K562 (cell line): ENCODE results near the gene PLEKHA6.

ENCODE experiments used
- EZH2 ChIP-seq: IDR thresholded peaks from 2 replicates; pipeline ENCODE4 v1.6.1; 2012; ENCODE audit warnings: low read depth, mild to moderate bottlenecking, inconsistent platforms, low read length, borderline replicate concordance
- FOXJ3 ChIP-seq: sonication (generic); formaldehyde crosslinking; IDR thresholded peaks from 2 replicates; pipeline ENCODE4 v1.4.0; 2020; ENCODE audit warnings: mild to moderate bottlenecking, missing genetic modification reagents
- MCM7 ChIP-seq, 2 experiments: fragments of 450-650 bp; IDR thresholded peaks; 2 replicates each; pipeline ENCODE4 v1.6.1; 2016 to 2018
- POLR2AphosphoS2 ChIP-seq: IDR thresholded peaks from 2 replicates; pipeline ENCODE4 v1.6.1; 2012; ENCODE audit warnings: low read length, improper control_type of control experiment
- POLR2AphosphoS5 ChIP-seq: IDR thresholded peaks from 2 replicates; pipeline ENCODE4 v1.6.1; 2011; ENCODE audit warnings: mild to moderate bottlenecking, low read depth, low read length, moderate library complexity; ENCODE audit not compliant: control insufficient read depth, insufficient read depth
- SNRNP70 ChIP-seq: fragments of 200-400 bp; formaldehyde crosslinking; optimal IDR thresholded peaks from 2 replicates; pipeline ENCODE3; 2017; ENCODE audit warnings: low read depth, low read length
- XRCC4 ChIP-seq: IDR thresholded peaks from one replicate; pipeline ENCODE4 v1.6.1; 2011; ENCODE audit not compliant: insufficient read depth, insufficient read length; ENCODE audit errors: extremely low read depth
- TF ChIP-seq, protein P1 (sequence below): sonication (generic); formaldehyde crosslinking; IDR thresholded peaks from 2 replicates; pipeline ENCODE4 v1.8.0; 2022; ENCODE audit warnings: mild to moderate bottlenecking, low read depth, missing genetic modification reagents

DNA sequence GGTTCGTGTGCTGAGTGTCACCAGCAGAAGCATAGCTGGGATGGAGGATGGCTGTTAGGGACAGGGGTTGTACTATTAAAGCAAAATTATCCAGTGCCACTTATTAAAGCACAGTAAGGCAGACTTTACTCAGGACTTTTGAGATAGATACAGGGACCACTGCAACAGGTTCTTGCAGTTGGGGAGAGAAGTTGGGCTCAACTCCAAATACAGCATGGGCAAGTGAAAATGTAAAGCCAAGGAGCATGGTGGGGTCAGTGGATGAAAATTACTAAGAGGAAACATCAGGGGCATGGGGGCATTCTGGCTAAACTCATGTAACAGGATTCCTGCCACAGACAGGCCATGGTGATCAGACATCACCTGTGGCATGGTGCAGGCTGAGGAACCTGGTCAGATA is 178.6 kb downstream of the PLEKHA6 start:
- TF ChIP-seq POLR2AphosphoS2 = no peak
- TF ChIP-seq XRCC4 = no peak
- TF ChIP-seq POLR2AphosphoS5 = no peak
- TF ChIP-seq, protein P1, sequence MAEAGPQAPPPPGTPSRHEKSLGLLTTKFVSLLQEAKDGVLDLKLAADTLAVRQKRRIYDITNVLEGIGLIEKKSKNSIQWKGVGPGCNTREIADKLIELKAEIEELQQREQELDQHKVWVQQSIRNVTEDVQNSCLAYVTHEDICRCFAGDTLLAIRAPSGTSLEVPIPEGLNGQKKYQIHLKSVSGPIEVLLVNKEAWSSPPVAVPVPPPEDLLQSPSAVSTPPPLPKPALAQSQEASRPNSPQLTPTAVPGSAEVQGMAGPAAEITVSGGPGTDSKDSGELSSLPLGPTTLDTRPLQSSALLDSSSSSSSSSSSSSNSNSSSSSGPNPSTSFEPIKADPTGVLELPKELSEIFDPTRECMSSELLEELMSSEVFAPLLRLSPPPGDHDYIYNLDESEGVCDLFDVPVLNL (CRISPR knock-in tag) = no peak
- no peak for TF ChIP-seq SNRNP70
- no peak for TF ChIP-seq EZH2
- no peak for TF ChIP-seq FOXJ3
- no peak for TF ChIP-seq MCM7 (IDR thresholded peaks at IDR 0.05)
